GM10847 (cell line): ENCODE results near the gene SCGB1A1.

Source experiments
- POLR2A ChIP-seq: IDR thresholded peaks from 2 replicates; pipeline ENCODE4 v1.6.1; 2011; ENCODE audit not compliant: insufficient read length; ENCODE audit errors: extremely low read depth

SCGB1A1 gene

DNA sequence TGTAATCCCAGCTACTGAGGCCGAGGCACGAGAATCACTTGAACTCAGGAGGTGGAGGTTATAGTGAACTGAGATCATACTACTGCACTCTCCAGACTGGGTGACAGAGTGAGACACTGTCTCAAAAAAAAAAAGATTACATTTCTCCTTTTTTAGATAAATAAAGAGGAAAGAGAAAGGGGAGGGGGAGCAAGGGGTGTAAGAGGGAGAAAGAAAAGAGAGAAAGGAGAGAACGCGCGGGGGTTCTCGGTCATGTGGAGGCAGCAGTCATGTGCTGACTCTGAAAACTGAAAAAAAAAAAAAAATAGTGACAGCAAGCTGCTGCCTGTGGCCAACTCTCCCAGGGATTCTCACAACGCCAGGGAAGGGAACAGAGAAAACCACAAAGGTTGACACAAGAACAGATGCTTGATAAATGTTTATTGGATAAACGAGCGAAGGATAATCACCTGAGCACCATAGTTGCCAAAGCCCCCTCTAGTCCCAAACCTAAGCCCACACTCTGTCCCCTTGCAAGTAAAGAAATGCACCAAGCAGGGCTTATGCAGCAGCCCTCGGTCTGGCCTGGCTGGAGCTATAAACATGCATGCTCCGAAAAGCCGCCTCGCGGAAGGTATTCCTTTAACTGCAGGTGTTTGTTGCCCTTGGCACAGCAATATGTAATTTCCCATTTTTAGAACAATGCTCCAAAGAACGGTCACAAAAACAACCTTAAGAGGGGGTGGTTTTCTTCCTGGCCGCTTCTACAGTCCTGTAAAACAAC is 14.5 kb downstream of the SCGB1A1 start:
- TF ChIP-seq POLR2A: no peak

DNA sequence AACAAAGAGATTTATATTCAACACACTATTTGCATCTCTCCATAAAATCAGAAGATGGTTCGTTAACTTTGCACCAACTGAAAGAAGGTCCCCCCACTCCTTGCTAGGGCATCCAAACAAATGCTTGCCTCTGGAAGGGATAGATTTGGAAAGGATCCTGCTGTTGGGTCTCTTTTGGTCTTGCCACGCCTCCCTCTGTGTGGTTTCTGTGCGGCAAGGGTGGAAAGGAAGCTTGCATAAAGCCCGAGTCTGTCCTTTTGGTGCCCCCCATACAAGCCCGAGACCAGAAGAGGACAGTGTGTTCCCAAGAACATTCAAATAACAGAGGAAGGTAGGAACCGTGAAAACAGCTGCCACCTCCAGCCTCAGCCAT is 15.1 kb downstream of the SCGB1A1 start:
- no peak for TF ChIP-seq POLR2A

DNA sequence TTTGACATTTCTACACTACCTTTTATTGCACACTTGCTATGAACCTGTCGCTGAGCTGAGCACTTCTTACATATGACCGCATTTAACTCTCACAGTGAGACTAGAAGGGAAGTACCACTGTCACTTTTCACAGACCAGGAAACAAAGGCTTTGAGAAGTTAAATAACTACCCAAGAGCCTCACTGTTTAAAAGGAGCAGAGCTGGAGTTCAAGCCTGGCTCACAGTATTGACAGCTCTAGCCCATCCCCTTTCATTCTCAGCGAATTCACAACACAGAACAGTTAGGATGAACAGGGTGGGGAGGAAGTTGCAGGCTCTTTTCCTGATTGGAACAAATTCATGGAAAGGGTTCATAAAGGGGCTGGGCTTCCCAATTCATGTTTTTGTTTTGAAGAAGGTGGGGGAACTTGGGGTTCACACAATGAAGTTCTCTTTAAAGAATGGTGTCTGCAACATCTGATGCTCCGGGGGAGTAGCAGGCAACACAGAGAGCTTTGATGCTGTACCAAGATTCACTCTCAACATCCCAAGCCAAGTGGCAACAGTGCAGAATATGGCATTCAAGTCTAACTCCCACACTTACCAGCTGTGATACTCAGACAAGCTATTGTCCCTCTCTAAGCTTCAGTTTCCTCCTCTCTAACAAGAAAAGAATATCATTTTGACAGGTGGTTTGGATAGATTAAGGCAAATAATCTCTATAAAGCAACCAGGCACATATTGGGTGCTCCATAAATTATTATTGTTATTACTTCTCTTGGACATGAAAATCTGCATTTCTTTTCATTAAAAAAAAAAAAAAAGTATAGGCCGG is 17.2 kb downstream of the SCGB1A1 start:
- TF ChIP-seq POLR2A: no peak

DNA sequence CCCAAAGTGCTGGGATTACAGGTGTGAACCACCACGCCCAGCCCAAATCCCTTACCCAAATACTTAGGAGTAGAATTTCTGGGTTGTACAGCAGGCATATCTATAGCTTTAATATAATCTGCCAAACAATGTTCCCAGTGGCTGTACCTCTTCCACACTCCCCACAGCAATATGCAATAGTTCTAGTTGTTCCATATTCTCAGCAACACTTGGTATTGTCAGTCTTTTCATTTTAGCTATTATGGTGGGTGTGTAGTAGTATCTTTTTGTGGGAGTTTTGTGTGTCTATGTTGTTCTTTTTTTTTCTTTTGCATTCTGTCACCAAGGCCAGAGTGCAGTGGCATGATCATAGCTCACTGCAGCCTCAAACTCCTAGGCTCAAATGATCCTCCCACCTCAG is 18.8 kb downstream of the SCGB1A1 start:
- TF ChIP-seq POLR2A: no peak

DNA sequence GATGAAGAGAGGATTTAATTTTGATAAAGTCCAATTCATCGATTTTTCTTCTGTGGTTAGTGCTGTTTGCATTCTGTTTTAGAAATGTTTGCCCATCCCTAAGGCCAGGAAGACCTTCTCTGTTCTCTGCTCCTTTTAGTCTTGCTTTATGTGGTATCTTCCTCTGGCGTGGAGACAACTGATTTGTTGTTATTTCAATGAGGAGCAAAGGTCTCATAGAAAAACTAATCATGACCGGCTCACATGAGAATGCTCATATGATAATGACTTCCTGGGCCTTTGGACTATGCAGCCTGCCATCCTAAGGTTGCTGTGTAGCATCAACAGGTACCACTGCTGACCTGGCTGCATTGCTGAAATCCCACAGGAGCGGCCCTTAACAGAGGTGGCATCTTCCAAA is 19.8 kb downstream of the SCGB1A1 start:
- no peak for TF ChIP-seq POLR2A

DNA sequence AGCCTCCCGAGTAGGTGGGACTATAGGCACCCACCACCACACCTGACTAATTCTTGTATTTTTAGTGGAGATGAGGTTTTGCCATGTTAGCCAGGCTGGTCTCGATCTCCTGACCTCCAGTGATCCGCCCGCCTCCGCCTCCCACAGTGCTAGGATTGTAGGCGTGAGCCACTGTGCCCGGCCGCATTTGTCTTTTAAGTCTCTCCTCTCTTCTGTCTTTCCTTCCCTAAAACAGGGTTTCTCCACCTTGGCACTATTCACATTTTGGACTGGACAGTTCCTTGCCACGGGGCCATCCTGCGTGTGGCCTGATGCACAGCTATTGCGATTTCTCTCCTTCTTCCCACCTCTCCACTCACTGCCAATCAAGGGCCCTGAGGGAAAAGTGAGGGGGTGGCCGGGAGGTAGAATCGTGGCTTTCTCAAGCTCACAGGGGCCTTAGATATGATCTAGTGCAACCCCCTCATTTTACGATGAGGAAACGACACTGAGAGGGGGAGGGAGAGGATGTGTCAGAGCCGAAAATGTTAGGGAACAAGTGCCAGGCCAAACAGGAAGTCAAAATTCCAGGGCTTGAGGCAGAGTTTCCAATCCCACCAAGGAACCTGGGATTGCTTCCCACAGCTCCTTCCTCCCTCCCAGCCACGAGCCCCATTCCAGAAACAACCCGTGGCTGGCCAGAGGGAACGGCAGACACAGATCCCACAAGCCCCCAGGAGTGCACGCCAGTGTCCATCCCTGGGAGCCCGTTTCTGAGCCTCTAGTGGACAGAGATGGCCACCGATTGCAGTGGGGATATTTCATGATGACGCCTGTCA is 21.2 kb downstream of the SCGB1A1 start:
- TF ChIP-seq POLR2A: no peak

DNA sequence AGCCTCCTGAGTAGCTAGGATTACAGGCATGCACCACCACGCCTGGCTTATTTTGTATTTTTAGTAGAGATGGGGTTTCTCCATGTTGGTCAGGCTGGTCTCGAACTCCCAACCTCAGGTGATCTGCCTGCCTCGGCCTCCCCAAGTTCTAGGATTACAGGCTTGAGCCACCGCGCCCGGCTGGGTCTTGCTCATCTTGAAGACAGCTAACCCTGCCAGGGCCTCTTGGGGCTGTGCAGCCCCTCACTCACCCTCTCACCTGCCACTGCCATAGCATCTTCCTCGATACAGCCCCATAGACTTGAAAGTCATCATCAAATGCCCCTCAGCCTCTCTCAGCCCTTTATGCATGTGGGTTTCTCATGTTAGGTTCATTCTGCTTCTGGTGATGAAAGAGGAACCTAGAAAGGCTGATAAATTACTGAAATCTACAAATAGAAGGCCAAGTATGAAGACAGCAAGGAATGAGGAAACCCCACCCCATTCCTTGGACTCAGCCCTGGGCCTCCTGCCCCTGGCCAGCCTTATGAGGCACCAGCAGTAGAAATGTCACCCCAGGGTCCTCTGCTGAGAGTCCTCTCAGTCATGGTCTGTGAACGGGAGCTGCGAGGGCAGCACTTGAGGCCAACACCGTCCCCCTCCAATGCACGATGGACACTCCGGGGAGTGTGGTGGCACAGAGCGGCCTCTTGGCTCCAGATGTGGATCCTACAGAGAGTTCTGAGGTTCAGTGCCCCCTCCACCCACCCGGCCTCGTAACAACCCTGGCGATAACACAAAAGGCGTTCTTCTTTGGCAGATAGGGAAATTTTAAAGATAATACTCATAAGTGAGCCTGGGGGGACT is 24.8 kb downstream of the SCGB1A1 start:
- TF ChIP-seq POLR2A: no peak

DNA sequence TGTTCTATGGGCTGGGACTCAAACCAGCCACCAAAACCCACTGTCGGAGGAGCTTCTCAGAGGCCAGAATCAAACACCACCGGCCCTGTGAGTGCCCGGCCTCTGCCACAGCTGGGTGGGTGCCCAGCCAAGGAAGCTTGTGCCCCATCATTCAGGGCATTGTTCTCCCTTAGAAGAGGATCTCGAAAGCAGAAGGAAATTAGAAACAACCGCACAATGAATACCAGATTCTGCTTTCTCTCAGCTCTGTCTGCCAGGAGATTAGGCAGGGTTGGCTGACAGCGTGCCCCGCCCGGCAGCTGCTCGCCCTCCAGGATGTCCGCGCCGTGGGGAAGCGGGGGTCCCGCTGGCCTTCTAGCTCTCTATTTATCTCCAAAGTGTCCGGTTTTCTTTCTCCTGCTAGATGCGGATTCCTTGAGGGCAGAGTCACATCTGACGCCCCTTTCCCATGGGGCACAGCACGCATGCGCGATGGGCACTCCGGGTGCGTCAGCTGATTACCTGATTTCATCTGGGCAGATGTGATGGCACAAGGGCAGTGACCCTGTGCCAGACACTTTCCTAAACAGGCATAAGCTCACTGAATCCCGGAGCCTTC is 25.5 kb downstream of the SCGB1A1 start:
- TF ChIP-seq POLR2A: no peak

DNA sequence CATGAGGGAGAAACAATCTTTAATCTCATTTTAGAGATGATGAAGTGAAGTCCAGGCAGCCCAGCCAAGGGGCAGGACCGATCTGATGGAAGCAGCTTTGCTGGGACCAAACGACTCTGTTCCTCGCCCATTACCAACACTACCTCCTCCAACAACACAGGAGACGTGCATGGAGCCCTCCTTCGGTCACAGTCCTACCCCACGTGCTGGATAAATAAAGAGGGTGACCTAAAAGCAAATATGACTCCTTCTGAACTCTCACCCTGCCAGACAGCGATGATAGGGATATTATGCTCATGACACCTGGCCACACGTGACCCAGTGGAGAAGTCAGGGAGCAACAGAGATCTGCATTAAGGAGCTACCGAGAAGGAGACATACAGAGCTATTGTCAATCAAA is 26.0 kb downstream of the SCGB1A1 start:
- no peak for TF ChIP-seq POLR2A

DNA sequence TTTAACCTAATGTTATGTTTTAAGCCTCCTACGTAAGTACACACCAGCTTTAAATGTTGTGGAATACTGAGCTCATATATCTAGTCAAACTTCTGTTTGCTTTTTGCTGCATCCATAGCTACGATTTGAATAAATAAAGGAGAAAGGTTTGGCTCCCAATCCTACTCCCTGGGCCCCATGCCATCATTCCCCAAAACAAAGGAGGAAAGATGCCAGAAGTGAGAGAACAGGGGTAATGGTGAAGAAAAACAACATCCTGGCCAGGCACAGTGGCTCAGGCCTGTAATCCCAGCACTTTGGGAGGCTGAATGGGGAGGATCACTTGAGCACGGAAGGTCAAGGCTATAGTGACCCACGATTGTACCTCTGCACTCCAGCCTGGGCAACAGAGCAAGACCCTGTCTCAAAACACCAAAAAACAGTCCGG is 26.5 kb downstream of the SCGB1A1 start:
- no peak for TF ChIP-seq POLR2A

DNA sequence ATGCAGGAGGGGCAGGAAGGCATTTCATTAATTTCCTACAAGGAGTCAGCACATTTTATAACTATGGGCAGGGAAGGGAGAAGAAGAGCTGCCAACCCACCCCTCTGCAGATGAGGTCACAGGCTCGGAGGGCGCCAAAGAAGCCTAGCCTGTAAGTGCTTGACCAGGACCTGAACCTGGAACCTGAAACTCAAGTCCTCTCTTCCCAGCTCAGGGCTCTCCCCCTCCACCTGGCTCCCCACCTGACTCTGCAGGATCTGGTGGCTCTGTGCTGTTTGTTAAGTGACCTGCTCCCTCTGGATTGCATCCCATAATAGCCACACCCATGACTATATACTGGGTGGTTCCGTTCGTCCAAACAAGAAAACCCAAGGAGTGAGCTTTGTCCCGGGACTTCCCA is 27.3 kb downstream of the SCGB1A1 start:
- no peak for TF ChIP-seq POLR2A

DNA sequence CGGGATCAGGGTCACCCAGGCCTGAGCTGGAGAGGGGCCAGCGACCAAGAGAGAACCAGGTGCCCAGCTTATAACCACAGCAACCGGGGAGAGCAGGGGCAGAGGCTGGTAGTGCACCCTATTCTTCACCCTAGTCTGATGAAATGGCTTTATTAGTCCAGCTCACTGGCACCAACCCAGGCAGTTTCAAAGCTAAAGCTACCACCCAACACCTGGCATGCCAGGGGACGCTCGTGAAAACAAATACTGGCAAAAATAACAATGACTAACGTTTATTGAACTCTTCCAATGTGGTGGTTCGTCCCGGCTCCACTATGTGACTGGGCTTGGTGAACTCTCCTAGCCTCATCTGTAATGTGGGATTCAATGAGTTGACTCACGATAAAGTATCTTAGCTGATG is 30.6 kb downstream of the SCGB1A1 start:
- TF ChIP-seq POLR2A: no peak

DNA sequence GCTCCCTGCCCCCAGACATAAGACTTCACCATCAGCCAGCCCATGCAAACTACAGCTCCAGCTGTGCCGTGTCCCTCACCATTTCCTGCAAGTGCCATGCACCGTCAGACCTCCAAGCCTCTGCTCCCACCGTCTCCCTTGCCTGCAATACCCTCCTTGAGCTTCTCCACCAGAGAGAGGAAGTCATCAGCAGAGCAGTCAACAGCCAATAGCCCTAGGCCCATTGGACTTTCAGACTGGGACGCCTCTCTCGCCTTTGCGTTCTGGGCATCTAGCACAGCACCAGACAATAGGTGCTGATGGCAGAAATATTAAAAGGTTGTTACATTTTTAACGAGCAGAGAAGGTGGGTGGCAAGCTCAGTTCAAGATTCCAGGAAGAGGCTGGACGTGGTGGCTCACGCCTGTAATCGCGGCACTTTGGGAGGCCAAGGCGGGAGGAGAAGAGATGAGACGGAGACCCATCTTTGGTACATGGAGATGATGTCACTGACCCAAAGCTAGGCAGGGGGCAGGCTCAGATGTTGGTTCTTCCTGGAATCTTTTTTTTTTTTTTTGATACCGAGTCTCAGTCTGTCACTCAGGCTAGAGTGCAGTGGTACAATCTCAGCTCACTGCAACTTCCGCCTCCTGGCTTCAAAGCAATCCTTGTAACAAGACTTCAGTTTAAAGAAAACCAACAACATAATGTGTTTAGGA is 31.9 kb downstream of the SCGB1A1 start:
- TF ChIP-seq POLR2A: no peak

DNA sequence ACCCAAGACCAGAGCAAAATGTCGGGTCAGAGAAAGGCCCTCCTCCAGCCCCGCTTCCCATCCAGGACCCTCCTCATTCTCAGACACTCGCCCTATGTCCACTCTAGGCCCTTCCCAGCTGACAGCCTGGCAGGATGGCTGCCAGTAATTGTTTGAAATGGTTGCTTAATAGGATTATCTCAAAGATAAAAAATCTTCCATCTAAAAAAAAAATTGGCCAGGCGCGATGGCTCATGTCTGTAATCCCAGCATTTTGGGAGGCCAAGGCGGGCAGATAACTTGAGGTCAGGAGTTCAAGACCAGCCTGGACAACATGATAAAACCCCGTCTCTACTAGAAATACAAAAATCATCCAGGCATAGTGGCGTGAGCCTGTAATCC is 32.4 kb downstream of the SCGB1A1 start:
- no peak for TF ChIP-seq POLR2A

DNA sequence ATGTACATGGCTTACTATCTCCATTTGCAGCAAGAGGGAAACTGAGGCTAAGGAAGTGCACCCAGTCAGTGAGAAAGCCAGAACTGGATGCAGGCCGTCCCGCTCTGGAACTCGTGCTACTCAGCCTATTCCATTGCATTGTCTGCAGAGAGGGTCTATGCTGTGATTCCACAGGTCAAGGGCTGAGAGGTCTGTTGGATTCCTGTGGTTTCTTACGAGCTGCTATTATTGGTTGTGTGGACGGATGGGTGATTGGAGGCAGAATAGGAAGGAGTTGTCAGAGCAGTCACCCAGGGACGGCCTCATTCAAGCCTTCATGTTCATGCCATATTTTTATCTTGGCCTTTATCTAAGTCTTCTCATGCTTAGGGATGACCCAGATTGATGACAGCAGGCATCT is 33.4 kb downstream of the SCGB1A1 start:
- TF ChIP-seq POLR2A: no peak
